Endothelial cell of umbilical vein (primary cell): ENCODE results near the gene CD2AP. TPM values are rescaled to one million over a fixed set of nuclear protein-coding genes. Genes with fewer than 3 reads are reported as not detected.
"Not testable (repeated sequence)": the region's sequence is repeated elsewhere in the genome, so short reads cannot be mapped to it uniquely, and the experiment has no call there.

Experiments used
- BruUV-seq: library from RNA; stranded (reverse); fragments of 400-500 nt; replicated peaks from 2 replicates; lab custom pipeline; 2021; lab: Mats Ljungman, UMichigan
- CTCF ChIA-PET: fragments of 300-600, 350-600 bp; sonication (Branson Sonifier 250); formaldehyde crosslinking; loops from one replicate; lab custom pipeline; 2021; ENCODE audit warnings: antibody characterized with exemption, inconsistent platforms; lab: Charles Lee
- POLR2A ChIA-PET: fragments of 300-600, 350-600 bp; sonication (Branson Sonifier 250); formaldehyde crosslinking; loops from one replicate; lab custom pipeline; 2021; ENCODE audit warnings: antibody characterized with exemption, inconsistent platforms; lab: Charles Lee
- DNase-seq: peaks from one replicate; pipeline ENCODE4 v3.0.0-alpha.2; 2011; ENCODE audit warnings: low read depth, low spot score
- FAIRE-seq: peaks from 2 replicates; lab custom pipeline; 2011; peaks lifted over from hg19 to GRCh38; lab: Jason Lieb, UNC
- H2AFZ ChIP-seq: 2 replicates; pipeline ENCODE4 v1.6.0; 2012; ENCODE audit warnings: low read depth, low read length, control low read depth, inconsistent platforms
- H3K27ac ChIP-seq: 2 replicates; pipeline ENCODE4 v1.5.1; 2011; ENCODE audit warnings: low read depth, mild to moderate bottlenecking, control low read depth, low read length, moderate library complexity; ENCODE audit not compliant: insufficient read depth
- H3K27me3 ChIP-seq, 2 experiments: 2 replicates each; pipeline versions ENCODE4 v1.6.0 to v1.6.1; 2011; ENCODE audit warnings: low read length in 2 of 2, mixed read lengths in 1 of 2; ENCODE audit not compliant: control insufficient read depth in 2 of 2, insufficient read depth in 2 of 2
- H3K36me3 ChIP-seq, 2 experiments: 2 replicates in 1 of 2; 3 replicates in 1 of 2; pipeline ENCODE4 v1.5.1; 2011; ENCODE audit warnings: low read length in 2 of 2, mild to moderate bottlenecking in 1 of 2, moderate library complexity in 1 of 2; ENCODE audit not compliant: control insufficient read depth in 2 of 2, insufficient read depth in 2 of 2; ENCODE audit errors: extremely low read depth in 1 of 2
- H3K4me1 ChIP-seq: 3 replicates; pipeline ENCODE4 v1.5.1; 2011; ENCODE audit warnings: mild to moderate bottlenecking, low read length; ENCODE audit not compliant: control insufficient read depth, insufficient read depth; ENCODE audit errors: extremely low read depth
- H3K4me2 ChIP-seq: 2 replicates; pipeline ENCODE4 v1.6.1; 2011; ENCODE audit warnings: low read length, control low read depth, mixed read lengths; ENCODE audit not compliant: insufficient read depth
- H3K4me3 ChIP-seq, 3 experiments: fragments of 200-600 bp in 1 of 3; sonication (generic), shearing (Covaris generic) in 1 of 3; replicated peaks in 1 of 3; 2 replicates each; pipeline ENCODE4 v1.5.1; 2011 to 2016; ENCODE audit warnings: control low read depth in 3 of 3, low read length in 3 of 3, mild to moderate bottlenecking in 2 of 3, inconsistent platforms in 1 of 3, low read depth in 1 of 3, moderate library complexity in 1 of 3; ENCODE audit not compliant: insufficient read depth in 1 of 3
- H3K79me2 ChIP-seq: 2 replicates; pipeline ENCODE4 v1.6.0; 2012; ENCODE audit warnings: low read length, inconsistent platforms; ENCODE audit not compliant: control insufficient read depth, insufficient read depth
- H3K9ac ChIP-seq: replicated peaks from 2 replicates; pipeline ENCODE3; 2011; ENCODE audit warnings: low read length, control low read depth; ENCODE audit not compliant: insufficient read depth; ENCODE audit errors: extremely low read depth
- H3K9me1 ChIP-seq: replicated peaks from 3 replicates; pipeline ENCODE4 v1.6.0; 2011; ENCODE audit warnings: mild to moderate bottlenecking, low read length; ENCODE audit not compliant: control insufficient read depth, insufficient read depth; ENCODE audit errors: extremely low read depth
- H3K9me3 ChIP-seq: replicated peaks from 2 replicates; pipeline ENCODE4 v1.5.1; 2012; ENCODE audit warnings: low read length, inconsistent platforms; ENCODE audit not compliant: control insufficient read depth, insufficient read depth
- H4K20me1 ChIP-seq: replicated peaks from 2 replicates; pipeline ENCODE3; 2011; ENCODE audit warnings: mild to moderate bottlenecking, low read length; ENCODE audit not compliant: control insufficient read depth, insufficient read depth; ENCODE audit errors: extremely low read depth
- GATA2 ChIP-seq: IDR thresholded peaks from 2 replicates; pipeline ENCODE4 v1.7.0; 2011; ENCODE audit warnings: low read depth, mild to moderate bottlenecking, moderate library complexity, mixed read lengths, low read length; ENCODE audit not compliant: insufficient read length, insufficient read depth
- JUN ChIP-seq: IDR thresholded peaks from 2 replicates; pipeline ENCODE4 v1.6.1; 2011; ENCODE audit warnings: borderline replicate concordance, low read depth; ENCODE audit not compliant: insufficient read length, insufficient read depth
- MYC ChIP-seq: IDR thresholded peaks from one replicate; pipeline ENCODE4 v1.6.1; 2011; ENCODE audit warnings: mild to moderate bottlenecking, low read depth, low read length
- POLR2AphosphoS5 ChIP-seq: IDR thresholded peaks from 2 replicates; pipeline ENCODE4 v1.6.1; 2012; ENCODE audit warnings: low read depth, mild to moderate bottlenecking, control low read depth, low read length, moderate library complexity; ENCODE audit not compliant: insufficient read depth
- dilution Hi-C: fragments of 300-500 bp; cut with MboI; formaldehyde crosslinking; loops from one replicate; pipeline ENCODE4 v1.15.0; 2019; ENCODE audit warnings: low sequenced_read_pairs; ENCODE audit not compliant: extremely low pct_ligation_motif_present
- intact Hi-C: fragments of 100-400 bp; cut with micrococcal nuclease; formaldehyde crosslinking; loops from one replicate; pipeline ENCODE4 v1.10.0; 2022
- polyA plus RNA-seq, 4 experiments: library from polyadenylated mRNA; depleted of rRNA in 3 of 4; stranded (reverse) in 3 of 4; unstranded in 1 of 4; fragments of >200 nt; gene quantifications; 2 replicates each; pipeline versions ENCODE4 v1.2.1 to v1.2.3, GENCODE V29; 2011 to 2012; ENCODE audit warnings: missing spikeins in 1 of 4
- total RNA-seq: library from RNA; stranded (reverse); gene quantifications from 2 replicates; pipeline ENCODE4 v1.2.3, GENCODE V29; 2021
- TF ChIP-seq, protein P1 (sequence below), 2 donors: IDR thresholded peaks; 1 replicate in 1 of 2; 2 replicates in 1 of 2; pipeline ENCODE4 v1.5.1; 2011; ENCODE audit warnings: low read length in 2 of 2, mild to moderate bottlenecking in 2 of 2, moderate library complexity in 2 of 2, control low read depth in 1 of 2, inconsistent platforms in 1 of 2, low read depth in 1 of 2; ENCODE audit not compliant: insufficient read depth in 1 of 2; ENCODE audit errors: extremely low read depth in 1 of 2

The CD2AP gene
- total and polyA plus RNA-seq, 2 donors (not counting 3 experiments of a cell fraction or from before 2014, with no cell fraction given) = 4.2 to 39.8 TPM

DNA sequence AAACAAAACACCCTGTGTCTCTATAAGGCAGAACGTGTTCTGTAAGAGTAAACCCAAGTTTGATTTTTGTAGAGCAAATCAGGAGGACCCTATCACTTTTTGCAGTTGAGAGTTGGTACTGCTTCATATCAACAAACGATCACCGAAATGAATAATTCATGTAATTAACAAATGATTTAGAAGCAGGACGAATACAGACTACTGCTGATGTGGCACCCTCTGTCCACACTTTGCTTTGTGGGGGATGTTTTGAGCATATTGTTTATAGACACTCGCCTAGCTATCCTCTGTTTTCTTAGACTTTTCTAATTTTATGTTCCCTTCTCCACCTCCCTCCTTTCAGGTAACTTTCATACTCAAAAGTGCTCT, 1.5 kb downstream of the CD2AP start:
- no peaks in the 10 kb centered on the region for H3K27me3 ChIP-seq
- peak overlapping the region; percentile 71 for H3K27ac ChIP-seq
- ChIA-PET CTCF (interaction anchor here (1.2 to 3.5 kb wide), 6 partner anchors 9 to 152 kb away, joined by 3 to 15 read pairs (median 4); no protein-coding TSS in a partner anchor), POLR2A (no interaction called here)
- no peak for TF ChIP-seq MYC
- H4K20me1 ChIP-seq = peaks cover 4% of the 10 kb centered on the region
- peaks cover 3% of the 10 kb centered on the region for H3K9me1 ChIP-seq
- H3K4me1 ChIP-seq = peaks cover 31% of the 10 kb centered on the region
- H3K4me2 ChIP-seq = peak overlapping the region; percentile 98
- no peak overlapping the region for H2AFZ ChIP-seq
- dilution Hi-C loops (no loop called here), intact Hi-C loops (loop anchor here (5.0 kb wide), 1 partner anchor 382 kb away; no protein-coding TSS in a partner anchor)
- BruUV-seq = no TSS peak
- H3K9ac ChIP-seq = peak overlapping the region; percentile 97
- no peaks in the 10 kb centered on the region for H3K36me3 ChIP-seq
- no peaks in the 10 kb centered on the region for H3K9me3 ChIP-seq
- H3K79me2 ChIP-seq = peaks cover 57% of the 10 kb centered on the region
- no peak for FAIRE-seq
- no peak for DNase-seq
- peak overlapping the region; percentile 62 to 92 (median 85) for H3K4me3 ChIP-seq

DNA sequence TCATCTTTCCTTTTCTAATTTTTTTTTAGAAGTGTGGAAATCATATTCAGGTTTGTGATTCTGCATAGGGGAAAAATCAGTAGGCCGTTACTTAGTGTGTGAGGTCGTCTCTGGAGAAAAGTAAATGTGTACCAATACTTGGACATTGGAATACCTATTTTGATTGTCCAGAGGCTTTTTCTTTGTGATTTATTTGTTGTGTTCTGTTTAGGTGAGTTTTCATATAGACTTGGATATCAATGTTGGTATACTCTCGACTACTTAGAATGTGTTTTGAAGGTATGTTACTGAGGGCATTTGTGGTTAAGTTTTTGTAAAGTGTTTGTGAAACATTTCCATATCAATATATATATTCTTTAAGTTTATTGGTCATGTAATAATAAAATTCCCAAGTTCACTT, 2.3 kb downstream of the CD2AP start:
- Histone ChIP-seq H2AFZ (no peak overlapping the region), H3K27me3 (no peaks in the 10 kb centered on the region), H4K20me1 (peaks cover 6% of the 10 kb centered on the region), H3K27ac (no peak overlapping the region), H3K9ac (no peak overlapping the region), H3K9me3 (no peaks in the 10 kb centered on the region), H3K4me2 (peak overlapping the region; percentile 98), H3K9me1 (peaks cover 3% of the 10 kb centered on the region), H3K4me3 (peak overlapping the region in 1 of 3 experiments; percentile 92), H3K36me3 (no peaks in the 10 kb centered on the region), H3K4me1 (peaks cover 31% of the 10 kb centered on the region), H3K79me2 (peaks cover 65% of the 10 kb centered on the region)
- CTCF ChIA-PET = interaction anchor here (1.5 to 3.5 kb wide), 3 partner anchors 35 to 152 kb away, joined by 3 to 15 read pairs (median 5); no protein-coding TSS in a partner anchor
- BruUV-seq = no TSS peak
- POLR2A ChIA-PET = no interaction called here
- FAIRE-seq (no peak), DNase-seq (no peak)
- intact Hi-C loops = loop anchor here (5.0 kb wide), 1 partner anchor 383 kb away; no protein-coding TSS in a partner anchor
- dilution Hi-C loops = no loop called here
- TF ChIP-seq MYC (no peak), POLR2AphosphoS5 (no peak), JUN (no peak), GATA2 (no peak)
- TF ChIP-seq, protein P1, sequence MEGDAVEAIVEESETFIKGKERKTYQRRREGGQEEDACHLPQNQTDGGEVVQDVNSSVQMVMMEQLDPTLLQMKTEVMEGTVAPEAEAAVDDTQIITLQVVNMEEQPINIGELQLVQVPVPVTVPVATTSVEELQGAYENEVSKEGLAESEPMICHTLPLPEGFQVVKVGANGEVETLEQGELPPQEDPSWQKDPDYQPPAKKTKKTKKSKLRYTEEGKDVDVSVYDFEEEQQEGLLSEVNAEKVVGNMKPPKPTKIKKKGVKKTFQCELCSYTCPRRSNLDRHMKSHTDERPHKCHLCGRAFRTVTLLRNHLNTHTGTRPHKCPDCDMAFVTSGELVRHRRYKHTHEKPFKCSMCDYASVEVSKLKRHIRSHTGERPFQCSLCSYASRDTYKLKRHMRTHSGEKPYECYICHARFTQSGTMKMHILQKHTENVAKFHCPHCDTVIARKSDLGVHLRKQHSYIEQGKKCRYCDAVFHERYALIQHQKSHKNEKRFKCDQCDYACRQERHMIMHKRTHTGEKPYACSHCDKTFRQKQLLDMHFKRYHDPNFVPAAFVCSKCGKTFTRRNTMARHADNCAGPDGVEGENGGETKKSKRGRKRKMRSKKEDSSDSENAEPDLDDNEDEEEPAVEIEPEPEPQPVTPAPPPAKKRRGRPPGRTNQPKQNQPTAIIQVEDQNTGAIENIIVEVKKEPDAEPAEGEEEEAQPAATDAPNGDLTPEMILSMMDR (IDR thresholded peaks at IDR 0.05; ENCODE audit: extremely low read depth in 1 of 2, insufficient read depth in 1 of 2, low read depth in 1 of 2, low read length in 2 of 2) = no peak

DNA sequence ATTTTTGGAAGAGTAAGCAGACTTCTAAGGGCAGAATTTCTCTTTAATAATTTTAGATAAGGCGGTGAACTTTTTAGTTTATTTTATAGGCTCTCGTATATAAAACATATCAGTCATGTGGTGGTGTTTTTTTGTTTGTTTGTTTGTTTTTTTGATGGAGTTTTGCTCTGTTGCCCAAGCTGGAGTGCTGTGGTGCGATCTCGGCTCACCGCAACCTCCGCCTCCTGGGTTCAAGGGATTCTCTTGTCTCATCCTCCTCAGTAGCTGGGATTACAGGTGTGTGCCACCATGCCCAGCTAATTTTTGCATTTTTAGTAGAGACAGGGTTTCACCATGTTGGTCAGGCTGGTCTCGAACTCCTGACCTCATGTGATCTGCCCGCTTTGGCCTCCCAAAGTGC, 3.6 kb downstream of the CD2AP start:
- H3K9me1 ChIP-seq, H3K4me2 ChIP-seq, BruUV-seq, DNase-seq, H3K9me3 ChIP-seq, H3K4me3 ChIP-seq, POLR2A ChIA-PET, intact Hi-C loops, H3K27ac ChIP-seq, H3K27me3 ChIP-seq, H3K36me3 ChIP-seq, dilution Hi-C loops, H3K9ac ChIP-seq, FAIRE-seq, CTCF ChIA-PET, H2AFZ ChIP-seq: not testable (repeated sequence)
- peaks cover 31% of the 10 kb centered on the region for H3K4me1 ChIP-seq
- peaks cover 77% of the 10 kb centered on the region for H3K79me2 ChIP-seq
- peaks cover 10% of the 10 kb centered on the region for H4K20me1 ChIP-seq
